NCI-H524 treated with DMSO at 0.1 percent for 48 hours (cell line): ENCODE measurements around the gene SCARB1.

Source experiments
- DNase-seq: peaks from one replicate; lab custom pipeline; 2025; lab: John Stamatoyannopoulos, UW

SCARB1 gene

GRCh38 chr12:124796303-124796960 lies 67.2 kb downstream of the SCARB1 start:
- no peak for DNase-seq

DNA sequence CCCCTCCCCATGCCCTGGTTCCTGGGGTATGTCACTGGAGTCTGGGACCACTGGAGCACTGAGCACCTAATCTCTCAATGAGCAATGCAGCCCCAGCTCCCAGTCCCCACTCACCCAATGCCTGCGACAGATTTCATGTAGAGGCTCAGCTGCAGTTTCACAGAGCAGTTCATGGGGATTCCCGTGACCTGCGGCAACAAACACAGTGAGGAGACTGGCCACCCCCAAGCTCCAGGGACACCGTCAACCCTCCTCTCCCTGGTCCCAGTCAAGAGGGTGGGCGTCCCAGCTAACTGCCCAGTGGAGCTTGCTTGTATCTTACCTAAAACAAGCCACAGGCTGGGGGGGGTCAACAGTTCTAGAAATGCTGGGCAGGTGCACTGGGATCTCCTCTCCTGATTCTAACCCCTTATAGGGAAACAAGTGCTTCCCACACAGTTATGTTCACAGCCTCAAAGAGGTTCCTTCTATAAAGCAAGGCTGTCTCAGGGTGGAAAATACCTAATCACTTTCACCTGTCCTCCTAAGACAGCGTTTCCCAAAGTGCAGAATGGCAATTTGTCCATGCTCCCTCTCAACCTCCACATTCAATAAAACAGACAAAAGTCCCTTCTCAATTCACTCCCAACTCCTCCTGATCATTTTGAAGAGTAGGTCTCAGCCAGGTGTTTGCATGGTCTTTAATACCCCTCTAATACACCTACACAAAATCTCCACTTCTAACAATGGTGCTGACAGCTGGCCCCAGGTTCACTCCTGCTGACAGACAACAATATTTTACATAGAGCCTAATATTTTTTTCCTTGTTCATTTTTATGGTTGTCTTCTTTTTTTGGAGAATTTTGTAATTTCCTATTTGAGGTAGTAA lies 68.3 kb downstream of the SCARB1 start:
- no peak for DNase-seq

DNA sequence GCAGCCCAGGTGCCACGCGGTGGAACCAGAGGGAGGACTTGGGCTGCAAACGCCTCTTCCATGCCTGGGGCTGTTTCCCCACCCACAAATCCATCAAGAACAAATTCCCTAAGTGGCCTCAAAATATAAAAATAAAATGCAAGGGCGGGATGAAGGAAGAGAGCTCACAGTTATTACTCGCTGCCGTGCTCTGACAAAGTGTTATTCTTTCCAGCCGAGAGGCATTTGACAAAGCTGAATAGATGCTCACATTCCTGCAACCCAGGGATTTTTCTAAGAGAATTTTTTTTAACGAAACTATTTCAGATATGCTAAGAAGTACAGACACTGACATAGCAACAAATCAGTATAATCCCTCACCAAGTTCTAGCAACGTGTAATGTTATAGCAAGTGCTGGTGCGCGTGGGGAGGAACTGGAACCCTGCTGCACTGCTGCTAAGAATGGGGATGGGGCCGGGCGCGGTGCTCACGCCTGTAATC lies 70.7 kb downstream of the SCARB1 start:
- DNase-seq, result no peak

- no peak for DNase-seq
These were observed 71.5 kb downstream of the SCARB1 start for GRCh38 chr12:124792156-124792555.

GRCh38 chr12:124790650-124791400 lies 72.8 kb downstream of the SCARB1 start:
- DNase-seq, result peak; percentile 76

DNA sequence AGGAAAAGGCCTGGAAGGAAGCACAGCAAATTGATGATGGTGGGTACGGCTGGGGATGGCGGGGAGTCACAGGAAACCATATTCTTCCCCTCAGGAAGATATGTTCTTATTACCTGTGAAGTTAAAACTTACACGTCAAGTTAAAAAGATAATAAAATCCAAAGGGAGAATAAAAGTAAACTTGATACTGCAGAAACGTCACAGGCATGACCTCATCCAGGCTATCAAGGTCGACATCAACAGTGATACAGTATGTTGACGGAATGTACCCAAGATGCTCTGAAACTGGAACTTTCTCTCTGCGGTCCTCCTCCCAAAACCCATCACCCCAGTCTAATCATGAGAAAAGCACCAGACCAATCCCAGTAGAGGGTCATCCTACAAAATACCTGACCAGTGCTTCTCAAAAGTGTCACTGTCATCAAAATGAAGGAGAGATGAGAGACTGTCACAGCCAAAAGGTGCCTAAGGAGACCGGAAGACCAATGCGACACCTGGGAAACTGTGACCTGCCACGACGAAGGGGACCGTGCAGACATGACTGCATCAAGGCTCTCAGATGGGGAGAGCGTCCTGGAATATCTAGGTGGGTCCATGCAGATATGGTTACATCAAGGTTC lies 74.6 kb downstream of the SCARB1 start:
- DNase-seq, result no peak

GRCh38 chr12:124786061-124786964 lies 77.4 kb downstream of the SCARB1 start:
- DNase-seq, result no peak

DNA sequence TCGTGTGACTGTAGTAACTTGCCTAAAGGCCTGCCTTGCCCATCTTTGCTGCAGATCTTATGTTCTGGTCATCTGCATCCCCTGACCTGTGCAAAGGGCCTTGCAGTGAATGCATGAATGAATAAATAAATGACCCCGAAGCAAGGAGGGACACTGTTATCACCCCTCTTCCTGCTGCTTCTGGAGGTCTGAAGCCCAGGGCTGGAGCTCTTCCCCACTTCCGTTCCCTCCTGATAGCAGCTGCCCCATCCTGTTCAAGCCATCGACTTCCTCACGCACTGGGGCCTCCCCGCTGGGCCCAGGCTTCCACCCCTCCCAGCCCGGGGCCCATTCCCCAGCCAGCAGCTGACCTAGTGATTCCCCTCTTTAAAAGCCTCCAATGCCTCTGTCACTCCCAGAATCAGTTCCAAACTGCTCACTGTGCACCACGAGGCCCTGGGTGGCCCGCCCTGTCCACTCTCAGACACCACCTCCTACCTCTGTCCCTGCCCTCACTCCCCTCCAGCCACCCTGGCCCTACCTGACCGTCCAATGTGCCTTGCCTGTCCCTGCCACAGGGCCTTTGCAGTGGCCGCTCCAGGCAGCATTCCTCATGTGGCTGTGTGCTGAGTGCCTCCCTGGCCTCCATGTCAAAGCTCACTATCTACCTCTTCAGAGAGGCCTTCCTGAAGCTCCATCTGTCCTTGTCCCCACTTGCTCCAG lies 78.6 kb downstream of the SCARB1 start:
- DNase-seq, result no peak

DNA sequence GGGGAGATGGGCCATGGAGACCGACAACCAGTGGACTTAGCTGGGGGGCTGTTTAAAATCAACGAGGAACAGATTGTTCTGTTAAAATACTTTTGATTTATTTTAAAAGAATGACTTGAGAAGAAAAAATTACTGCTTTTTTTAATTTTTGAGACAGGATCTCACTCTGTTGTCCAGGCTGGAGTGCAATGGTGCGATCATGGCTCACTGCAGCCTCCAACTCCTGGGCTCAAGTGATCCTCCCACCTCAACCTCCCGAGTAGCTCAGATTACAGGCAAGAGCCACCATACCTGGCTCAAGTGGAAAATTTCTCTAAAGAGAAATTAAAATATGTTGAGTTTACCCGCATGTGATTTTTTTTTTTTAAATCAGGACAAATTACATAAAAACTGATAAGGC lies 80.6 kb downstream of the SCARB1 start:
- no peak for DNase-seq

DNA sequence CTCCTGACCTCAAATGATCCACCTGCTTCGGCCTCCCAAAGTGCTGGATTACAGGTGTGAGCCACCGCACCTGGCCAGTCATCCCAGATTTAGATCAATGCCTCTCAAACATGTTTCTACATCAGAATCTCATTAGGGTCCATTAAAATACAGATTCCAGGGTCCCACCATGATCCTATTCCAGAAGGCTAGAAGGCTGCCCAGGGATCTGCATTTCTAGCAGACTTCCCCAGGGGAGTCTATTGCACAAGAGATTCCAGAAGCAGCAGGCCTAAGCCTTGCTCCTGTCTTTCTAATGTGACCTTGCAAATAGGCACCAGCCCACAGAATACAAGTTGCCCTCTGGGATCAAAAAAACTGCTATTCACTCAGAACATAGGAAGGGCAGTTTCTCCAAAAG lies 81.5 kb downstream of the SCARB1 start:
- DNase-seq, result no peak

DNA sequence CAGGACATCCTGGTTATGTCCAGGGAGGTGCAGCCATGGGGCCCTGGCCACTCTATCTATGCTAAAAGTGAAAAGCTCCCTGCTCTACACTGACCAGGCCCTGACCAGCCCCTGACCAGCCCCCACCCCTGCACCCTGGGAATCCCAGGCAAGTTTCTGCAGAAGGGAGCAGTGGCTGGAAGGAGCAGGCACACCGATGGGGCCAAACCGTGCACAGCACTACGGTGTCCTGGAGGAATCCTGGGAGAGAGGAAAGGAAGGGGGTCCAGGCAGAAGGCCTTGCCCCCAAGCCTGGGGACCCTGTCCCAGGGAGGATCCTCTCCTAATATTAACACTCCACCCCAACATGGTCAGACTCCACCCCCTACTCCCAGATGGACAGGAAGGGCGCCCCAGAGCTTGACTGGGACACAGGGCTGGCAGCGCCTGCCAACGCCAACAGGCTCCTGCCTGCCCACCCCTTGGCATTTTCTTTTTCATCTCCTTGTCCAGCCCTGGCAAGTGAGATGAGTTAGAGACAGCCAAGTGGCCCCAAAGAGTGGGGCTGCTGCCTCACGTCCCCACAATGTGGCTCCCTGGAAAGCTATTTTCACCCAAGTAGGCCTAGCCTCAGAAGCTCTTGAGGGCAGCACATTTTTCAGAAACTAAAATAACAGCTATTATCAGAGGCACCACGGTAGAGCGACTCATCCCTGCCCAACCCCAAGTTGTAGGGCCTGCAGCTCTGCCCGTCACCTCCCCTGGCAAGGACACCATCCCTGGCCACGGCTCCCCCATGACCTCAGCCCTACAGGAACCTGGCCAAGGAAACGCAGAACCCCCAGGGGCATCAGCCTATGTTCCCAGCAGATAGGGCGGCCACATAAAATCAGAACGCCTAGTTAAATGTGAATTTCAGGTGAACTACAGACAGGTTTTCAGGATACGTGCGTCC lies 82.6 kb downstream of the SCARB1 start:
- DNase-seq, result no peak

DNA sequence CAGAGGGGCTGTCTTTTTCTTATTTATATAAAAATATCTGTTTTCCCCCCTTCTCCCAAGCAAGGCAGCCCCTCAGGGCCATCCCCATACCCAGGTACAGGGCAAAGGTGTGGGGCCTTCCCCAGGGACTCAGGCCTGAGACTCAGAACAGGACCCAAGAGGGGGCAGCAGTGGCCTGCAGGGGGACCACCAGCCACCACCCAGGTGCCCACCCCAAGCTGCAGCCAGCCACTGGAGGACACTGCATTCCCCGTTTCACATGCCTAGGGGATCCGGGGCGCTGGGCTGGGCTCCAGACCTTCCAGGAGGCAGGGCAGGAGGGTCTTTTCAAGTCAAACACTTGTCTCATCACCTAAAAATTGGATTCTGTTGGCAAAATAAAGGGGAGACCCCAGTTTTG lies 83.3 kb downstream of the SCARB1 start:
- DNase-seq, result no peak

GRCh38 chr12:124779161-124780141 lies 84.2 kb downstream of the SCARB1 start:
- no peak for DNase-seq

DNA sequence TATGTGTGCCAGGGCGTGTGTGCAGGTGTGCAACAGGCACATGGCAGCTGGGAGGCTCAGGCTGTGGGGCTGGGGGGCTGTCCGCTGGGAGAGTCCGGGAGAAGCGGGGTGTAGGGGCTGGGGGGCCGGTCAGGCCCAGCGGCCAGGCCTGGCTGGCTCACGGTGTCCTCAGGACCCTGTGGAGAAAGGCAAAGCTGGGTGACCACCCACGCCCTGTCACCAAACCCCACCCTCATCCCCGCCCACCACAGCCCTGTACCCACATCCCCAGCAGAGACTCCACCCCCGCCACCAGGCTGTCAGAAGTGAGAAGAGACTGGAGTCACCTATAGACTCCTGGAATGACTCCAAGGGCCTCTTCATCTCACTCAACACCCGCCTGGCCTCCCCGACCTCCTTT lies 85.3 kb downstream of the SCARB1 start:
- DNase-seq, result no peak

GRCh38 chr12:124777399-124778372 lies 86.0 kb downstream of the SCARB1 start:
- no peak for DNase-seq

GRCh38 chr12:124776125-124776513 lies 87.5 kb downstream of the SCARB1 start:
- DNase-seq, result no peak
